IPS DF 4.7 (cell line): ENCODE results near the gene A3GALT2.

ENCODE experiments used
- DNase-seq: peaks from one replicate; pipeline ENCODE4 v3.0.0-alpha.2; 2013; ENCODE audit warnings: low spot score; ENCODE audit errors: extremely low read depth

A3GALT2 gene

DNA sequence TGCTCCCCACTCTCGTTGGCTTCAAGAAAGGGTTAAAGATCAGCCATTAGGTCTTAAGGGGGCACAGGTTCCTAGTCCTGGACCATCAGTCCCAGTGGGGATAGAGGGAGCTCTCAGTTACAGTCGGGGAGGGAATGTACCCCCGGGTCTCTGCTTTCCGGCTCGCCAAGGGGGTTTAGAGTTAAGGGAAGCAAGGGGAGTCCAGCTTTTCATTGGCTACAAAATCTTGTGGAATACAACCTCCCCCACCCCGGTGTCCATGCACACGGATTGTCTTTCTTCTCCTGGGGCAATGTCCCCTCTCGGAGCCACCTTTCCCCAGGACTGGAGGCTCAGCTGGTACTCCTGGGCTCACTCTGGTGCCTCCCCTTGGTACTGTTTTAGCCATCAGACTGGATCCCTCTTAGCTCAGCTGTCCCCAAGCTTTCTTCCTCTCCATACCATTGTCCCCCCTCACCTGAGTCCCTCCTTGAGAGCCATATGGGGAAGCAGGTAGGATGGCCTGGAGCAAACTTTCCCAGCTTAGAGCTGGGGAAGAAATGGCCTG is at the start of gene A3GALT2:
A3GALT2 (minus strand) TSS at position 480 of the 547 bp plus-strand sequence; CDS start at position 480, 0 bp downstream.
- no peak for DNase-seq

DNA sequence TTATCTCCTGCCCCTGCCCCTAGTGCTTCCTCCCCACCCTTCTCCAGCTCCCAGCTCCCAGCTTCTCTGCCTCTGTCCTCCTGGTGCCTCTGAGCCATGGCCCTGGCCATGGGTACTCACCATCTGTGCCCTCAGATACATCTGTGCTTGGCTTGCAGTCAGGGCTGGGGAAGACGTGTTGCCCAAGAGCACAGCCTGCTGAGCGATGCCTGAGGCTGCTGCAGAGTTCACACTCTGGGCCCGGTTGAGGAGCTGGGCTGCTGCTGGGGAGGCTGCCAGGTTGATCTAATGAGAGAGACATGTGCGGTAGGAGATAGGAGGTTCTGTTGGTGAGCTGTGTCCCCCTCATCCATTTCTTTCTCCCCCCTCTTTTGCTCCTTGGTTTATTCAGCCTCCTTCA is 49.4 kb upstream of the A3GALT2 start:
- DNase-seq: no peak

DNA sequence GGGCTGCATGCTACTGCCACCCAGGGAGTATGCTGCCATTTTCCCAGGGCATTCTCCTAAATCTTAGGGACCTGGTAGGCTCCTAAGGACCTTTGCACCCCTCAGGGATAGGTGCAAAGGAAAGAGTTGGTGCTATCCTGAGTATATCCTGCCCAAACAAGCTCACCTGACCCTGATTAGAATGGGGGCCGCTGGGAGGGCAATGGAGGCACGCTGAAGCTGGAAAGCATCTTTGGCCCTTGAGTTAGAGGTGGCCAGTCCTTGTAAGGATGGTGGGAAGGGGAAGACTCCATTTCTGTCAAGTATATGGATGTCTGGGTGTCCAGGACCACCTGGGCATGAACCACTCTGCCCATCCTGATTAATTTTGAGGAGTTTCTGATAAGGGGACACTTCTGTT is 48.9 kb upstream of the A3GALT2 start:
- no peak for DNase-seq

DNA sequence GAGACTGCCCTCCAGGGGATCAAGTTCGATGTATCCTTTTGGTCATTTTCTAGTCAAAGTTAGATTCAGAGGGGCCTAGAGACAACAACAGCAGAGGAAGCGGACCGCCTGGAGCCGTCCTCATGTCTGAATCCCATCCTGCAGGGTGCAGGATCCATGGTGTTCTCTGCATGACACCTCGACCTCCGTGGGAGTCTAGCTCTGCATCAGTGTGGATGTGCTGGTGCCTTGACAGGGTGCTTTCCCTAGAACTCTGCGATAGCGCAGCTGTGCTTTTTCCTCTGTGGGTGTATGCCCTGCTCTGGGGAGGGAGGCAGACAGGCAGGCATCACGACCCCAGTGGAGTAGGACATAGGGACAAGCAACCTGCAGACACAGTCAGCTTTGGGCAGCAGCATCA is 48.2 kb upstream of the A3GALT2 start:
- DNase-seq: no peak

DNA sequence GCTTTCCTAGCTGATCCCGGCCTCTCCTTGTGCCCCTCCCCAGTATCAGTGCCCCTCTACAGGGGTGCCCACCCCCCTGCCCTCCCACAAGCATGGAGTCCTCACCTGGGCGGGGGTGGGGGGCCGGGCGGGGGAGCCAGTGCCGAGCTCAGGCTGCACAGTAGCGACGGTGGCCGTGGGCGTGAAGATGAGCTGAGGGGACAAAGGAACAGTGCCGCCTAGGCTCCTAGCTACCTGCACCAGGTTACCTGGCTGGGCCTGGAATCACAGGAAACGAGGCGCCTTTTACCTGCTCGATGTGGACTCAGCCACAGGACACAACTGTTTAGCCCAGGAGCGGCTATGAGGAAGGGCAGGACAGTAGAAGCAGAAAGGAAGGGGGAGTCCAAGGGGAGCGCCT is 47.5 kb upstream of the A3GALT2 start:
- no peak for DNase-seq

DNA sequence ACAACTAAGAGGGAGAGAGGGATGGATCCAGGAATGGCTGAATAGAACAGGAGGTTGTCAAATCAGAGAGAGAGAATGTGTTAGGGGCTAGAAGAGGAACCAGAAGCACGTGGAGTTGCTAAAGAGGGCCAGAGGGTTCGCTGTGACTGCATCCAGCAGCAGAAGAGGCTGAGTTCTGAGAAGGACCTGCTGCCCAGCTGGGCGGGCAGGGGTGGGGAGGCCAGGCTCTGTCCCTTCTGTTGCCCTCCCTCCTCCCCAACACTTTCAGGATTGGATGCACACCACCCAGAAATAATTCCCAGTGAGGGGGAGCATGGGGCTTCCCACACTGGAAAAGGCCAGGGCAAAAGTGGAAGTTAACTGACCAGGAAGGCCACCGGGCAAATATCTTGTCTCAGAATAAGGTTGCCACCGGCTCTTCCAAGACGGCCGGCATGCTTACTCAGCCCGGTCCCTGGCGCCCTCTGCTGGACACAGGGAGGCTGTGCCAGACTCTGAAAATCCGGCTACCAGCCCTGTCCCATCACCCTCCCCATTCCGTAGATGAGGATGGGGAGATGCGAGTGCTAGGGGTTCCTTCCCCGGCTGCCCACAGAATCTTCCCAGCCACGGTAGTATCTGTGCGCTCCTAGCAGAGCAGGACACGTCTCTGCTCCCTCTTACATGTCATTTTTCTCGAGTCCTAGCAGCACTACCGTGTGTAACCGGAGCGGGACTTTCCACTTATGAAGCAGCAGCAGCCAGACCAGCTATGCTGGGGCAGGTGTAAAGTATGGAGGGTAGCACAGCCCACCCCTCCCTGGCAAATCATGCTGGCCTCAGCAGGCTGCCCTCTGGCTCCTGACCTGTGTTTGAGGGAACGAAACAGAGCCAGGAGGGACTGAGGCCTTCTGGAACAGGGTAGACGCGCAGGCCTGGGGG is 46.8 kb upstream of the A3GALT2 start:
- DNase-seq: peak; percentile 46

DNA sequence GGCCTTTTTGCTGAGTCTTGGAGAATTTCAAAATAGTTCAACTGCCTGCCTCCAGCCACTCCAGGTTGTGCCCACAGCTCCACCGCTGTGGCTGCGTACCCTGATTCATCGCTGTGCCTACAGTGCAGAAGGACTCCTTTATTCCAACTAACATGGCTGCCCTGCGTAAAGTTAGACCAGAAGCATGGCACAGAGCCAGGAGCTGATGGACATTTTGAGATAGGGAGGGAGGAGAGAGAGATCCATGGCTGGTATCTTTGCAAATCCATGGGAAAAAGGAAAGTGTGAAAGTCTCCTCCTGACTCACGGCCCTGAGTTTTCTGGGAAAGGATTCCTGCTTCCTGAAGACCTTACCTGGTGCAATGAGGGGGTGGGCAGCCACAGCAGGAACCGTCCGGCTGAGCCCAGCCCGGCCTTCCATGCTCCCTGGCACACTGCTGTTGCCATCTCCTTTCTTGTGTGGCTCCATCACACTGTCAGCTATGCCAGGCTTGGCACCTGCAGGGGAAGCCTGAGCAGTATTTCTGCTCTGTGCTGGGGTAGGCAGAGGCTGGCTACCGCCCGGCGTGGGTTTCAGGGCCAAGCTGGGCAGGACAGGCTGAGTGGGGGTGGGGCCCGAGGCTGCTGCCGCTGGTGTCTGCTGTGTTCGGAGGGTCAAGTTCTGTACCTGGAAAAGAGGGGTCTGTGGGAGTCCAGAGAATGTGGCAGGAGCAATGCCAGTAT is 46.0 kb upstream of the A3GALT2 start:
- no peak for DNase-seq

DNA sequence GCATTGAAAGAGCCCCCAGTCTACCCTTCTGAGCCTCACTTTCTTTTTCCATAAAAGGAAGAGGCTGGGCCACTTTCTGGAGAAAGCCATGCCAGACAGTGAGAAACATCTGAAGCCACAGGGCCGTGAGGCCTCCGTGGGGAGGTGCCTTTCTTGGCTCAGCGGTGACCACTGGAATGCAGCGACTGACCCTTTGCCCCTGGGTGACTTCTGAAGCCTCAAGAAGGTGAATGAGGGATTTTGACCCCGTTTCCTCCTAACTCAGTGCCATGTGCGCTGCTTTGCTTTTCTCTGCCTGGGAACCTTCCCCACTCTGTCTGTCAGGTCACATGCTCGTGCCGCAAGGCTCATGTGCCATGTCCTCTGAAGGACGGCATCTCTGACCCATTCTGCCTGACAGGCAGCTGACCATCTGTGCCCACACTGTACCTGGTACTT is 44.7 kb upstream of the A3GALT2 start:
- no peak for DNase-seq

DNA sequence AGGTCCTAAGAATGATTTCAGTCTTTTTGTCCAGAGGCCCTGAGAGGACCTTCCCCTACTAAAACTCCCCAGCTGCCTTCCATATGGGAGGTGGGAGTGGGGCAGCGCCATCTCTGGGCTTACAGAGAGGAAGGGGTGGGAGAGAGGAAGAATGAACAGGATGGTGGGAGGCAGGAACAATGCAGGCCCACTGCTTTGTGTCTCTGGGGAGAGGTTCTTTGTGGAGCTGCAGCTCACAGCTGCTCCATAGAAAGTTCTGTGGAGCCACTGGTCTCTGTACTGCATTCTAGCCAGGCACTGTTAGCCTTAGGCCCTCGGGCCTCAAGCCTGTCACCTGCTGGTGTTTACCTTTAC is 43.6 kb upstream of the A3GALT2 start:
- DNase-seq: no peak

DNA sequence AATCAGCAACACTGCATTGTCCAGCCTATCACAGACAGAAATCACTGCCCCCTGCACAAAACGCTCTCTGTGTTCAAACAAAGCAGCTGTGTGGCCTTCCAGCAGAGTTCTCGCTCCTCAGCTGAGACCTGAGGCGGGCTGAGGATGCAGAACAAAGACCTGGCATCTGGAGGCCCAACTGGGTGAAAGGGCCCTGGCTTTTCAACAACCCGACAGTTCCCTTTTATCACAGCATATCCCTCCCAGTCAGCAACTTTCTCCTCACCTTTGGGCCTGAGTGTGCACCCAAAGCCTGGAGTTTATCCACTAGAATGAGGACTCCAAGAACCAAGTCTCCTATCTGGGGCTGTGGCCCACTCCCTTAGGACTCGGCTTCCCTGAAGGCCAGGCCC is 42.6 kb upstream of the A3GALT2 start:
- DNase-seq: no peak

DNA sequence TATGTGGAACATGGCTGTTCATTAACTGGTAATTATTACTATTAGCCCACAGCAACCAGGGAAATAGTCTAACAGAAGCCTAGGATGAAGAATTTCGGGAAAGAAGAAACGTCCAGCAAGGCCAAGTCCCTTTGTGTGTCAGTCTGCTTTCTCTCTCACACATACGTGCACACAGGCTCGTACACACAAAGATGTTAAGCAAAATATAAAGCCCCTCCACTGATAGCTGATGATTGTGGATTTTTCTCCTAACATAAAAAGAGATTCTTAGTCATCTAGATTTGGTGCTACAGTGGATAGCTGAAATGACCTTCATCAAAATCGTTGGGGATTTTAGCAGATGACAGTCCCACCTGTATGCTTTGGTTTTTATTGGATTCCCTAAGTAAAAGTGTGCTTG is 42.1 kb upstream of the A3GALT2 start:
- no peak for DNase-seq

DNA sequence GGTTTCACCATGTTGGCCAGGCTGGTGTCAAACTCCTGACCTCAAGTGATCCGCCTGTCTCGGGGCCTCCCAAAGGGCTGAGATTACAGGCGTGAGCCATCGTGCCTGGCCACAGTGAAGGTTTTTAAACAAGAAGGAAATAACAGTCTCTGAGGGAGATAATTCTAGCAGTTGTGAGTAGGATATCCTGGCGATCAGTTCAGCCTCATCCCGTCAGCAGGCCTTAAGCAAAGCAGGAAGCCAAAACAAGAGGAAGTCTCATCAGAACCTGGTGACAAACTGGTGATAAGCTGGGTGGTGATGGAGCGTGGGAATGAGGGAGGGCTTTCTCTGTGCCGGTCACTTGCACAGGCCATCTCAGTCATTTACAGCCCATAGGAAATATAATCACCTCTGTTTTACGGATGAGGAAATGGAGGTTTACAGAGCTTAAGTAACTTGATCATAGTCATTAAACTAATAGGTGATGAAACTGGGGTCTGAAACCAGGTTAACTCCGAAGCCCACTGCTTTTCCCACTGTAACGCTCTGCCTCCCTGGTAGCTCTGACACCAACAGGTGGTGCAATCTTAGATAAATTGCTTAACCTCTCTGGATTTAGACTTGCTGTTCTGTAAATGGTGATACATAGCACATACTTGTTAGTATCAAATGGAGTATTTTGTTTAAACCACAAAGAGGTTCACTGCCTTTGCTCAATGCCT is 40.8 kb upstream of the A3GALT2 start:
- no peak for DNase-seq

DNA sequence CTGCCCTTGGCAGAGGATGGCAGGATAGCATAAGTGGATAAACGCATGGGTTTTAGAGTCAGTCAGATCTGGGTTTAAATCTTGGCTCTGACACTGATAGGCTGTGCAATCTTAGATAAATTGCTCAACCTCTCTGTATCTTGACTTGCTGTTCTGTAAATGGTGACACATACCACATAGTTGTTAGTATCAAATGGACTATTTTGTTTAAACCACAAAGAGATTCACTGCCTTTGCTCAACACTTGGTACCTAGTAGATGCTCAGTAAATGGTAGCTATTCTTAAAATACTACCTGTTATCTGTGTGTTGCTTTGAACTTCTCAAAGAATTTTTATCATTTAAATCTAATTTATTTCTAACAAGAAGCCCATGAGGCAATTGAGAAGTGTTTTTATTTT is 39.5 kb upstream of the A3GALT2 start:
- DNase-seq: no peak

DNA sequence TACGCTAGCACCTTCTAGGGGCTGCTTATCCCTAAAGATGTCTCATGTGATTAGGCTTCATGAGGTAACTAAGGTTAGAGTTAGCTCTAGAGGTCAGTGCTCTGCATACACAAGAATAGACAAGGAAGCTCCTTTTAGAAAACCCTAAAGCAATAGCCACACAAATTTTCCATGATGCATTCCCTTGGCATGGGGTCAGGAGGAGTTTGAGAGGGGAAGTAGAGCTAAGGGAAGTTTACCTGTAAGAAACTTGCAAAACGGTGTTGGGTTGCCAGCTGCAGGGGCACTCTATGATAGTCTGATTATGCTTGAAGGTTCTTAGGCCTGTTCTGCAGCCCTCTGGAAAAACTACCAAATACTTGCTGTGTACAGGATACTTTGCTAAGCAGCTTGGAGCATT is 39.0 kb upstream of the A3GALT2 start:
- DNase-seq: no peak

DNA sequence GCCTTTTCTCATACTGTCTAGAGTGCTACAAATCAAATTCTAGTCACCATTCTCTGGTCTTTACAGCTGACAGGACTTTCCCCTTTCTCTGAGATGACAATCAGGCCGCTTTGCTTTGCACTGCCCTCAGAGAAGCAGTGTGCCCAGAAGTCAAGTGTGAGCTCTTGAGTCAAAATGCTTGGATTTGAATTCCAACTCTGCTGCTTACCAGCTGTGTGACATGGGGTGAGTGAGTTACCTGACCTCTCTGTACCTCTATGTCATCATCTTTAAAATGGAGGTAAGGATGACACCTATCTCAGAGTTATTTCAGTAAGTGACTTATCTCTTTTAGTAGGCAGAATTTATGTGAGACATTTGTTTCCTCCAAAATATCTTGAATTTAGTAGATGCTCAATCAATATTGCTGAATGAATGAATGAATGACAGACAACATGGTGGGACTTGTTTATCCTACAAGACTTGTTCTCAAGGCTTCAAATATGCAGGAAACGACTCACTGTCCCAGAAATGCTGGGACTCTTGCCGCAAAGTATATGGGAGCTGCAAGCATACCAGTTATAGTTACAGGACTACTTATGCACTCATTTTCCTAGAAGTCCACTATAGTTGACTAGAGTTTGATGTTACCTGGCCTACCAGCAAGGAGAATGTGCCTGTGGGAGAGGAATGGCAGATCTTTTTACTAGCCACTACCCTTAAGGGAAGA is 38.1 kb upstream of the A3GALT2 start:
- DNase-seq: no peak

DNA sequence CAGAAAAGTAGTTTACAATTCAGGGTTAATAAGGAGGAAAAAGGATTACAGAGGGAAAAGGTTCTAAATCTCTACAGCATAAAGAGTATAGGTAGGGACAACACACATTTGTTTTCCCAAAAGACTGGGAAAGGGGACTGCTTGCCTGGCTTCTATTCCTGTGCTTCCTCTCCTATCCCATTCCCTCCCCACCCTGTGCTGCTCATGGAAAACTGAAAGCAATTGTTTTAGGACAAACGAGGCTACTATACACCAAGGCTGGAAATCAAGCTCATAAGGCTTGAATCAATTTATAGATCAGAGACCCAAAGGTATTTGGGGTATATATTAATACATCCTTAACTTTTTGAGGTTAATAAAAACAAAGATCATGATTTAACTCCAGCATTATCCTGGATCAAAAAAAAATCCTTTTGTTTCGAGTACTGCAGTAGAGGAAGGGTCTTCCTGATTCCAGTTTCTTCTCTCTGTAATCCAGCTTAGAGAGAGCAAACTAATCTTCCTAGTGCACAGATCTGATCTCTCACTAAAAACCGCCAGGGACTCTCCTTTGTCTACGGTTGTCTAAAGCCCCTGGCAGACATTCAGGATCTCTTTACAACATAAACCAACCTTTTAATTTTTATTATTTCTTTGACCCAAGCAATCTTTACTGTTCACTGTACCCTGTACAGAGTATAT is 37.4 kb upstream of the A3GALT2 start:
- no peak for DNase-seq

DNA sequence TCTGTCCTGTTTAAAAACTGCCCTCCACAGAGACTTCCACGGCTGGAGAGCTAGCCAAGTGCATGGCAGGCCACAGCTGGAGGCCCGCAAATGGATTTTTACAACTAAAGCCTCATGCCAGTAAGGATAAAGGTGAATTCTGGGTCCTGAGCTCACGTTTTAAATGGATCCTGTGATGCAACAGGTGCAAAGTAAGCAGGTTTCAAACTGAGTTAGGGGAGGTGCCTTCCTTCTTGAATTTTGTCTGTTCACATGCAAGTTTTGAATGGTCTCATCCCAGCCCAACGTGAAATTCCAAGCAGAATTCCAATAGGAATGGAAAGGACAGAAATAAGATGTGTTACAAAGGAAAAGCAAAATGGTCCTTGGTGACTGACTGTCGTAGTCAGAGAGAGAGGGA is 36.2 kb upstream of the A3GALT2 start:
- DNase-seq: no peak

DNA sequence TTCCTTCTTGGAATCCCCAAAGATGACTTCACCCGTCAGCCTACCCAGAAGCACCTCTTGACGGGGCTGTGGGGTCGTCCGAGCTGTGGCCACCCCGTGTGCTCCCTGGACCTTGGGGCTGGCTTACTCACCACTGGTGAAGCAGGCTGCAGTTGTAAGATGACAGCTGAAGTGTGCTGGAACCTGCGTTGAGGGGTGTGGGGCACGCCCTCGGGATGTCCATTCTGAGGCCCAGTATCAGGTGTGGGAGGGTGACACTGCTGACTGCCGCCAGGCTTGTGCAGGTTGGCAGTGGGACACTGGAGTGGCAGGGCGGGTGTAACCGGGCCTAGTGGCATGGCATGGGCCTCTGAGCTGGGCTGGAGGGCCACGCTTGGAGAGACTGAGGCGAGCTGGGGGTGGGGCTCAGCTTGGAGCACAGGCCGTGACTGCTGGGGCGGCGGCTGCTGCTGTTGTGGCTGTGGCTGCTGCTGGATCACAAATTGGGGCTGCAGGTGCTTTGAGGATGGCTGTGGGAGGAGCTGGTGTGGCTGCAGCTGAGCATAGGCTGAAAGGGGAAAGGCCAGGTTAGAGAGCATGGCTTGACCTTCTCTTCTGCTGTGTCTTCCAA is 33.9 kb upstream of the A3GALT2 start:
- DNase-seq: no peak

DNA sequence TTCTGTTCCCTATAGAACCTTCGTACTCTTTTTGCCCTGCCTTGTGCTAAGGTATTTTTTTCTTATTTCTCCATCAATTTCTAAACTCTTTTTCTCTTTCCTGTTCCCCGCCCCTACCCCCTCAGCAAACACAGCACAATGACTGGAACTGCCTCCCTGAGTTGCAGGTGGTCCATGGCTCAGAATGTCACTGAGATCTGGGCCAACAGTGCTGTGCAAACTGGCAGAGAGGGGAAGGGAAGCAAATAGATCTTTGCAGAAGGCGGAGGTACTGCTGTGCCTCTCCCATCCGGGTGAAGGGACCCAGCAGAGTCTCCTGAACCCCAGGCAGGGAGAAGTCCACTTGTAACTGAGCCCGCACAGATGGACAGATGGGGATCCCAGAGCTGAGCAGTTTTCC is 32.6 kb upstream of the A3GALT2 start:
- no peak for DNase-seq

DNA sequence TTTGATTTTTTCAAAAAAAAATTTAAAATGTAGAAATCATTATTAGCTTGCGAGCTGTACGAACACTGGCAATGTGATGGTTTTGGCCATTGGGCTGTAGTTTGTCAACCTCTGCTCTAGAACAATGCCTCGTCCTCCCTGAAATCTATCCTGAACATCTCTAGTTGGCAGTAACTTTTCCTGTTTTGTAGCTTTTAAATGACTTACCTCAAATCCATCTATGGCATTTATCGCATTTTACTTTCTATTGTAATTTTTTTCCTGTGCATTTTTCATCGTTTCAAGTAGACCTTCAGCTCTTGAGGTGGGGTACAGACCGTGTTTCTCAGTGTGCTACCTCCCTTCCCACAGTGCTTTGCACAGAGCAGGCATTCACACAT is 30.4 kb upstream of the A3GALT2 start:
- DNase-seq: no peak
